HG02678 (cell line): Measurements from ENCODE around the gene ARL2.
"Not testable (repeated sequence)": the region's sequence is repeated elsewhere in the genome, so short reads cannot be mapped to it uniquely, and the experiment has no call there.

Source experiments
- ATAC-seq: cut with Tn5 transposase; IDR thresholded peaks from one replicate; pipeline ENCODE4 v1.9.1; 2021; ENCODE audit warnings: mild to moderate bottlenecking, moderate library complexity; ENCODE audit not compliant: unreplicated experiment

Gene ARL2

DNA sequence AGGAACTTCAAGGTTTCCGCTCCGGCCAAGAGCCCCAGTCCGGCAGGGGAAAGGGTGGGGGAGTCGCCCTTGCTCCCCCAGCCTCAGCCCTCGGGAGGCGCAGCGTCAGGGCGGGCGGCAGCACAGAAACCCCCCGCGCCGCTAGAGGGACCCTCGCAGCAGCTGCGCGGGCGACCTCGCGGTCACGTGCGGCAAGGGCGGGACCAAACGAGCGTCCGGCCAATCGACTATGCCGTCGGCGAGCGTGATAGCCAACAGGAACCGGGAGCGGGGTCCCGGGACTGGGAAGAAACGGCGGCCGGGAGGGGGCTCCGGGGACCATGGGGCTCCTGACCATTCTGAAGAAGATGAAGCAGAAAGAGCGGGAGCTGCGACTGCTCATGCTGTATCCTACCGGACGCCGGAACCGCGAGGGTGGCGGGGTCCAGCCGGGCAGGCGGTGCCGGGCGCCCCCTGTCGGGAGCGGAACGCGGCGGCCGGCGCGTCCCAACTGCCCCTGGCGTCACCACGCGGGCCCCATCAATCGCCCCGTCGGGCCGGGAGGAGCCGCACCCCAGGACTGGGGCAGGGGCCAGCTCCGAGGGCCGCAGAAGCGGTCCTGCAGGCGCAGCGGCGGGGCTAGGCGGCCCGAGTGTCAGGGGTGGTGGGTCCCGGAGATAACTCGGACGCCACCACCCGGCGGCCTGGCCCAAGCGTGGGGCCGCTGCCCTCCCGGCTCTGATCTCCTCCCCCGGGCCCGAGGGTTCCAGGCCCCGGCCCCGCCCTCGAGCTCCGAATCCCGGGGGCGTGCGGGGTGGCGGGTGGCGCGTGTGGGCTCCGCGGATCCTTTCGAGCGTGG, at the start of gene ARL2:
Gene ARL2, plus strand, starts transcription at position 273 of the 838 bp plus-strand sequence. Its CDS starts 48 bp downstream, at position 321.
- peak; percentile 80 for ATAC-seq

DNA sequence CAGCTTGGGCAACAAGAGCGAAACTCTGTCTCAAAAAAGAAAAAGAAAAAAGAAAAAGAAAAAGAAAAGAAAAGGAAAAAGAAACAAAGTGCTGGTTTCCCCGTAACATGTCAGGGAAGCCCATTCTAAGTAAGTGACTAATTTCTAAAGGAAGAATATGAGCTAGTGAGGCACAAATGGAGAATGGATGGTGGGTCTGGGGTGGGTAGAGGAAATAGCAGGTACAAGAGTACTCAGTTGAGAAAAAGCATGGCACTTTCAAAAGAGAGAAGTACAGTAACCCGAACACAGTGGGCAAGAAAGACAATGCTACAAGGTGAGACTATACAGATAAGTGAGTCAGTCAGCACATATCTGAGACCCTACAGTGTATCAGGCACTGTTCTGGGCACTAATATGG, 46.6 kb upstream of the ARL2 start:
- ATAC-seq: no peak

DNA sequence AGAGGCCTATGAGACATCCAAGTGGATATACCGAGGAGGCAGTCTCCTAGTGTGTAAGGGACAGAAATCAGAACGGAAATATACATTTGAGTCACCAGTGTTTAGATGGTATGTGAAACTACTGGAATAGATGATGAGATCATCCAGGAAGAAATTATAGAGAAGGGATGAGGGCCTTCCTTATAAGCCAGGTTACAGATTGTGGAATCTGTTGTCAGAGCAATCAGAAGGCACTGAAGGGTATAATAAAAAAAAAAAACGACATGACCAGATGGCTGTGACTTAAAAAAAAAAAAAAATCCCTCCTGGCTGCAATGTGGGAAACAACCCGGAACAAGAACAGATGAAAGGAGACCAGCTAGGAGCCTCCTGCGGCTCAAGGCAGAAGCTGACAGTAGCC, 44.8 kb upstream of the ARL2 start:
- no peak for ATAC-seq

DNA sequence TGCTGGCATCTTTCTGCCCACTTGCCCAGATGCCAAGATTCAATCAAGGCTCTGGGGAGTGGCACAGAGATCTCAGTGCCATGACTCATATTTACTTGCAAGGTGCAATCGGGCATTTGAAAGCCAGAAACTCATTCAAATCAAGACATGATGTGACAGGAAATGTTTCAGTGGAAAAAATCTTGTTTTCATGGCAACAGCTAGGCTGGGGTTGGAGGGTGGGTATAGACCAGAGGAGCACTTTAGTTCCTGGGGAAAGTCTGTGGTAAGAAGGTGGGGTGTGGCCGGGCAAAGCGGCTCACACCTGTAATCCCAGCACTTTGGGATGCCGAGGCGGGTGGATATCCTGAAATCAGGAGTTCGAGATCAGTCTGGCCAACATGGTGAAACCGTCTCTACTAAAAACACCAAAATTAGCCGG, 43.2 kb upstream of the ARL2 start:
- no peak for ATAC-seq

DNA sequence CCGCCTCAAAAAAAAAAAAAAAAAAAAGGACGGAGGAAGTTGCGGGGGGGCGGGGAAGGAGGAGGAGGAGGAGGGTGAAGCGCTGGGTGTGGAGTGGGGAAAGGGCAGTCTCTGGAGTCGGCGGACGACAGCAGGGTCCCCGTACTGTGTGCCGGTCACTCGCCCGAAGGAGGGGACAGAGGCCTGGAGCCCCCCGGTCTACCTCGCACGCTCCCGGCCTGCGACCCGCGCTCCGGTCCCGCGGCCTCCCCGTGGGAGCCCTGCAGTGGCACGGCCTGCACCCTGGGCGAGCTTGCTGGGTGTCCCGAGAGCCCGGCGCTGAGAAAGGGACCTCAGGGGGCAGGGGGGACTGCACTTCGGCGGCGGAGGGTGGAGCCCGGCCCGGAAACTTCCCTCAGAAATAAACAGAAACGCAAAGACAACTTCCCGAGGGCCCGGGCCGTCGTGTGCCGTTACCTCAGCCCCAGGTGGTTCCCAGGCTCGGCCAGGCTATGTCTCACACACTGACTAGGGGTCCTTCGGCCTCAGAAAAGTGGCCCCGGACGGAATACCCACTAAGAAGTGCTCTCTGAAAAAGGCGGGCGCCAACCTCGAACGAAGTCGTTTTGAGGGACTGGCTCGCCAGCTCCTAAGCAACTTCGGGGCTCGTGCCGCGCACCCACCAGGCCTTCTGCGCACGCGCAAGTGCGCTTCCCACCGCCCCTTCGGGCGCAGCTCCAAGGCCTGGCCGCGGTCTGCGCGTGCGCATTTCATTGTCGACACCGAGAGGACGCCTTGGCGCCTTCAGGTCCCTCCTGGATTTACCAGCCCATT, 42.3 kb upstream of the ARL2 start, which contains the start of gene MAJIN:
Gene MAJIN, minus strand, starts transcription at position 688 of the 813 bp plus-strand sequence. CDS start 12,703 bp downstream, outside the sequence.
- no peak for ATAC-seq

DNA sequence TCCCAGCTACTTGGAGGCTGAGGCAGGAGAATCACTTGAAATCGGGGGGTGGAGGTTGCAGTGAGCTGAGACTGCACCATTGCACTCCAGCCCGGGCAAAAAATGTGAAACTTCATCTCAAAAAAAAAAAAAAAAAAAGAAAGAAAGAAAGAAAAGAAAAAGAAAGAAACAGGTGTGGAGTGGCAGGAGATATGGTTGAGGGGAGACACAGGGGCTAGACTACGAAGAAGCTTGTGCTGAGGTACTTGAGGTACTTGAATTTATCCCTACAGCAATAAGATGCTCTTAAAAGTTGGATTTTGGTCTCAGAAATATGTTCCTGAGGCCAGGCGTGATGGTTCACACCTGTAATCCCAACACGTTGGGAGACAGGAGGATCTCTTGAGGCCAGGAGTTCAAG, 39.8 kb upstream of the ARL2 start:
- ATAC-seq: no peak

DNA sequence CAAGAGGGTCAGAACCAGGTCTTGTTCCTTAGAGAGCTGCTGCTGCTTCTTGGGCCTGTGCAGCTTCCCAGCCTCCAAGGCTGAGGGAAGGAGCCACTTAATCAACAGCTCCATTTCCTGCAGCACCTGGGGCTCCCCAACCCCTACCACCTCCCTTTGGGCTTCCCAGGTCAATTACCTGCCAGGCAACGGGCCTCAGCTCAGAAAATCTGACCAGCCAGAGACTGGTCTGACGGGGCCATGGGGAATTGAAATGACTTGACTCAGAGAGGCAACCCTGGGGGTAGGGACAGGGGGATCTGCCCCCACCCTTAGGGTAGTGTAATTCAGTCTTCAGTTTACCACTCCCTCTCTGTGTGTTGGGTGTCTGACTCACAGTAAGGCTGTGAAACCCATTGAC, 37.3 kb upstream of the ARL2 start:
- no peak for ATAC-seq

DNA sequence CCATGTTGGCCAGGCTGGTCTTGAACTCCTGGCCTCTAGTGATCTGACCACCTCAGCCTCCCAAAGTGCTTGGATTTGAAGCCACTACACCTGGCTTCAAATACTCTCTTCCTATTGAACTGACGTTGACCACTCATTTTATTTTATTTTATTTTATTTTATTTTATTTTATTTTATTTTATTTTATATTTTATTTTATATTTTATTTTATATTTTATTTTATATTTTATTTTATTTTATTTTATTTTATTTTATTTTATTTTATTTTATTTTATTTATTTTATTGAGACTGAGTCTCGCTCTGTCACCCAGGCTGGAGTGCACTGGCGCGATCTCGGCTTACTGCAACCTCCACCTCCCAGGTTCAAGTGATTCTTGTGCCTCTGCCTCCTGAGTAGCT, 30.6 kb upstream of the ARL2 start:
- not testable (repeated sequence) for ATAC-seq

DNA sequence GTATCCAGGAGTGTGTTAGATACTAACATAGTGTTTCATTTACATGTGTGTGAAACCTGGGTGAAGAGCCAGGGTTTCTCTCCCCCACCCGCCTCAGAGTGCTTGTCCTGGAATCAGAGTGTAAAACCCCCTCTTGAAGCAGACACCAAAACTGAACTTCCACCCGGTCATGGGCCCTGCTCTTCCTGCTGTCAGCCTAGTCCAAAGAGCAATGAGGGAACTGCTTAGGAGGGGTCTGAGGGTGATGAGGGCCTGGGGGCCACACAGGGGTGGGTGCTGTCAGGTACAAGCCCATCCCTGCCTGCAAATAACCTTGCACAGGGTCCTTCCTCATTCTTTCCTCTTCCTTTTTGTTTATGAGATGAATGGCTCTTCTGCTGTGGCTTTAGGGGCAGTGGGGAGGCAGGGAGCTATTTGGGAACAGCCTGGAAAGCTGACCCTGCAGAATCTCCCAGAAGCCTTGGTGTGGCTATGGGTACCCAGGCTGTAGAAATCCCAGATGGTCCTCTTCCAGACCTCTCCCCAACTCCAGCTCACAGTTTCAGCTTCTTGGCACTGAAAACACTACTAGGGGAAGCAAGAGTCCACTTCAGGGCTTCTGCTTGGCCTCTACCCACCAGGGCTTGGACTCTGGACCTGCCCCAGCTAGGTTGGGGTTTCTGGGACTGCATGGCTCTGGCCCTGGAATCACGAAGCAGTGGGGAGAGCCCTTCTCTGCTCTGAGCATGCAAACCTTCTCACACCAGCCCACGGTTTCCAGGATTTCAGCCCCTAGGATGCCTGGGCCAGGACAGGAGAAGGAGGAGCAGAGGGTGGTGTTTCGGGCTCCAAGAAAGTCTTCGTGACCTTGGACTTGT, 25.7 kb upstream of the ARL2 start:
- ATAC-seq: no peak

DNA sequence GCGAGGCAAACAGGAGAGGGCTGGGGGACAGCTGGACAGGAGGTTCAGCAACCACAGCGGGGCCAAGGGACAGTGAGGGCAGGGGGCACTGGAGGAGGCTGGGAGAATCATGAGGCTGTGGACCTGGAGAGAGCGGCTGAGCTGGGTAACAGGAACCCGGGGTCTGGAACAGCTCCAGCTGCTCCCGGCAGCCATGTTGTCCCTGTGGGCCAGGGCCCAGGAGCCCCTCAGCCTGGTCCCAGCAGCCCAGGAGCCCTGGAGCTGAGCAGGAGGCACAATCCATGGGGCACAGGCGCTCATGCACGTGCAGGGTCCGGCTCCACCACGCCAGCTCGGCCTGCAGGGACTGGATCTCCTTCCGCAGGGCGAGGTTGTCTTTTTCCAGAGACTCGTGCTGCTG, 24.5 kb upstream of the ARL2 start:
- ATAC-seq: no peak

DNA sequence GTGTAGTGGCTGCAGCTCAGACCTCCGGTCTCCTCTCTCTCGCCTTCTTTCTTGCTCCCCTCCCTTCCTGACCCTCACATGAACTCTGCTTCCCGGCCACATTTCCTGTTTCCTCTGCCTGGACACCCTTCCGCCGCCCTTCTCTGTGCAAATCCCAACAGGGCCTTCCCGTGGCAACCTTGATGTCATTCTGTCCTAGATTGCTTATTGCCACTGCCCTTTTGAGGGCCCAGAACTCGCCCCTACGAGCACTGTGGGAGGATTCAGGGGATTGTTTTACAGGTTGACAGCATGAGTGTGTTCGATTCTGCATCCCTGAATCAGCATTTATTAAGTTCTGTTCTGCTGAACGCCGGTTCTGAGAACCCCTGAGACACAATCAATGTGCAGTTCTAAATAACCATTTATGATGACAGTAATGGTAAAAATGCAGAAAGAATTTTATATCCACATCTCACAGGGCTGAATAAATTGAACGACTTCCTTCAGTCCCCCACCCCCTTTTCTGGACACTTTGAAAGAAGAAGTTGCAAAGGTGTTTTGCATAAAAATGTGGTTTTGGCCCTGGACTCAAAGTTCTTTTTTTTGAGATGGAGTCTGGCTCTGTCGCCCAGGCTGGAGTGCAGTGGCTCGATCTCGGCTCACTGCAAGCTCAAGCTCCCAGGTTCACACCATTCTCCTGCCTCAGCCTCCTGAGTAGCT, 23.6 kb upstream of the ARL2 start:
- no peak for ATAC-seq

DNA sequence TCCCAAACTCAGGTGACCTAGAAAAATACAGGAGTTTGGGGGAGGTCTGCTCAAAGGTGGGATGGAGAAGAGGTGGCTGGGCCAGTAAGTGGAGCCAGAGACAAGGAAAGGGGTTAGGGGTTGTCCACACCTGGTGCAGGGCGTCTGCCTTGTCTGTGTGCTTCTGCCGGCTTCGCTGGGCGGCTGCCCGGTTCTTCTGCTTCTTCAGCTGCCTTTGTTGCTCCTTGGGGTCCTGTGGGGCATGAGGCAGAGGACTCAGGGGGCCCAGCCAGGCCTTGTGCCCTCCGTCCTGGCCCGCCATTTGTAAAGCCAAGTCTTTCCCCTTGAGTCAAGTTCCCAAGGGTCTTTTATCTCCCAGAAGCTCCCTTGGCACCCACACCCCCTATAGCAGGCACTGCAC, 19.6 kb upstream of the ARL2 start:
- no peak for ATAC-seq

DNA sequence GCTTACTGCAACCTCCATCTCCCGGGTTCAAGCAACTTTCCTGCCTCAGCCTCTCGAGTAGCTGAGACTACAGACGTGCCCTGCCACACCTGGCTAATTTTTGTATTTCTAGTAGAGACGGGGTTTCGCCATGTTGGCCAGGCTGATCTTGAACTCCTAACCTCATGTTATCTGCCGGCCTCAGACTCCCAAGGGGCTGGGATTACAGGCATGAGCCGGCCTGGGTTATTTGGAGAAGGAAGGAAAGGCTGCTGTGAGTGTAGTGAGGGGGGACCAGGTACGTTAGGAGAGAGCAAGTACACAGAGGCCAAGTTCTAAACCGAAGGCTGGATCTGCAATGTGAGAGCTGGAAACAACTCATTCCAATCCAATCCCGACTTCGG, 17.6 kb upstream of the ARL2 start:
- no peak for ATAC-seq

DNA sequence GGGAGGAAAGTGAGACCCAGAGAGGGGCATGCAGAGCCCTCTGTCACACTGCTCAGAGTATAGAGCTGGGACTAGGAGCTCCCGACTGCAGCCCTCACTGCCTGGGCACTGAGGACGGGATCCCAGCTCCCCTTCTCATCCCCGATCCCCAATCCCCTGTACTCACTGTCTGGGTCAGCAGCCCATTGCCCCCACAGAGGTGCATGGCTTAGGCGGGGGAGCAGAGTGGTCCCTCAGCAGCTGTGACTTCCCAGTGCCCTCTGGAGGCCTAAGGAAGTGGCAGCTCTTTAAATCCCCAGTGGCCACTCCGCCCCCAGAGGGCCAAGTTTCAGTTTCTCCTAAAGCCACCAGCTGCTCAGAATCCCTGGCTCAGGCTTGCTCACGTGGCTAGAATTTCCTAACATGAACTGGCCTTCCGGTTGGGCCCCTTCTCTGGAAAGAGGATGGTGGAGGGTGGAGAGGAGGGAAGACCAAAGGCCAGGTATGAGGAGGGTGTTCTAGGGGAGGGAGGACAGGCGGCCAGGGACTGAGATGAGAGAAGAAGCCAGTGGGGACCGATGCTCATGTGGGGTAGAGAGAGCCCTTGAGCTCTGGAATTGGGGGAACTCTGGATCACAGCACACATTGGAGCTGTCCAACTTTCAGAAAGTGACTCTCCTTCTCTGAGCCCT, 17.1 kb upstream of the ARL2 start, which contains the start of gene BATF2:
Gene BATF2, minus strand, starts transcription at position 262 of the 671 bp plus-strand sequence. Its CDS starts 57 bp downstream, at position 205.
- no peak for ATAC-seq

DNA sequence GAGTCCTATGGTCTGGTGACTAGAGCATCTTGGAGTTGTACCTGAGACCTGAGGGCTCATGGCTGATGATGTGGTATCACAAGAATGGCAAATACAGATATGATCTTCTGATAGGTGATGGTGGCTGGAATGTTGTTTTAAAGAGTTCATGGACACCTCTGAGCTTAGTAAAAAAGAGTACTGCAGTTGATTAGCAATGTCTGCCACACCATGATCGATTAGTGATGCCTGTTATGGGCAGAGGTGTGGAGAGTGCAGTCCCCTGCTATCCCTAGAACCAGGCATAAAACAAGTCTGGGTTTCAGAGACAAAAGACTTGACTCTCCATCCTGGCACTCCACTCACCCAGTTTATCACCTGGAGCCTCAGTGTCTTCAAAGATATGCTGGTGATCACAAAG, 15.8 kb upstream of the ARL2 start:
- ATAC-seq: no peak

DNA sequence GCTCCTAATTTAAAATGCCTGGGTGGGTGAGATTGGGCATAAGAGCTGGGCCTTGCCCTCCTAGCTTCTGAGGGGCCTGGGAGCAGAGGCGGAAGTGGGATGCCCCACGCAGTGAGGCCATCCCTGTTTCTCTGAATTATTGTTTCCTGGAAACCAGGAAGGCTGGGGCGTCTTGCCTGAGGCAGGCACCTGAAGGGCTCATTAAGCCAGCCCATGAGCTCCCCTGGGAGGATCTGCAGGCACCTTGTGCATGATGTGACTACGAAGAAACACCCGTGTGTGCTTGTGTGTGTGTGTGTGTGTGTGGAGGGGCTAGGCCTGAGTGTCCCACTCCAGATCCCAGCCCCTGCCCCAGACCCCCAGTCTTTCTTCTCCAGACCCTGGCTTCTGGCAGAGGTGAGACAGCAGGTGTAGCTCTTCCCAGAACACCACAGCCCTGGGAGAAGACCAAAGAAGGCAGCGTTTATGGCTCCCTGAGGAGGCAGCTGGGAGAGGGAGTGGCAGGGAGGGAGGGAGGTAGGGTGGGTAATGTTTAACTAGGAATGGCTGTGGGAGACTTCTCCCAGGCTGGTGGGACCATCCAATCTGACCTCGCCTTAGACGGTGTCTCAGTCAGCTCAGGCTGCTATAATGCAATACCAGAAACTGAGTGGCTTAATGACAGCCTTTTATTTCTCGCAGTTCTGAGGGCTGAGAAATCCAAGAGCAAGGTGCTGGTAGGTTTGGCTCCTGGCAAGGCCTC, 15.1 kb upstream of the ARL2 start:
- ATAC-seq: no peak

DNA sequence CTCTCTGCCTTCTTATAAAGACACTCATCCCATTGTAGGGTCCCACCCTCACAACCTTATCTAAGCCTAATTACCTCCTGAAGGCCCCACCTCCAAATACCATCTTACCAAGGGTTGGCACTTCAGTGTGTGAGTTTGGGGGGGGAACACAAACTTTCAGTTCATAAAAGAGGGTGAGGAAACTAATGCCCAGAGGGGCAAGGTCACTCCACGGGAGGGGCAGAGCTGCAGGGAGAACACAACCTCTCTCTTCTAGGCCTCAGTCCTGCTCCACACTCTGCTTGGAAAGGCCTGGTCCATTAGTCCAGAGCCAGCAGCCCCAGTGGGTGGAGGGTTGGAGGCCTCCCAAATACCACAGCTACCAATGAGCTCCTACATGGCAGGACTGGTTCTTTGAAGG, 14.5 kb upstream of the ARL2 start:
- ATAC-seq: no peak

DNA sequence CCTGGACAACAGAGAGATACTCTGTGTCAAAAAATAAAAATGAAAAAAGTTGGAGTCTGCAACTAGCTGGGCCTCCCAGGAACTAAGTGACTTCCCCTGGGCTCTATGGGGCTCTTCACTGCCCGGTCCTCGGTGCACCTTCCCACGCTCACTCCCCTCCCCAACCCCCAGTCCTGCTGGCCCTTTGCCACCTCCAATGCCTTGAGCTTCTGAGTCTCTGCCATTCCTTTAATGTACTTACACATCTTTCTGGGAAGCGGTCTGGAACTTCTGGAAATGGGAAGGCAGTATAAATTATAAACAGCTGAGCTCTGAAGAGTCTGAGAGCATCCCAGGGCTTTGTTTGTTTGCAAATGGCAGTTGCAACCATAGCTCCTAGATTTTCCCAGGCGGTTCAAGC, 11.3 kb upstream of the ARL2 start:
- no peak for ATAC-seq

DNA sequence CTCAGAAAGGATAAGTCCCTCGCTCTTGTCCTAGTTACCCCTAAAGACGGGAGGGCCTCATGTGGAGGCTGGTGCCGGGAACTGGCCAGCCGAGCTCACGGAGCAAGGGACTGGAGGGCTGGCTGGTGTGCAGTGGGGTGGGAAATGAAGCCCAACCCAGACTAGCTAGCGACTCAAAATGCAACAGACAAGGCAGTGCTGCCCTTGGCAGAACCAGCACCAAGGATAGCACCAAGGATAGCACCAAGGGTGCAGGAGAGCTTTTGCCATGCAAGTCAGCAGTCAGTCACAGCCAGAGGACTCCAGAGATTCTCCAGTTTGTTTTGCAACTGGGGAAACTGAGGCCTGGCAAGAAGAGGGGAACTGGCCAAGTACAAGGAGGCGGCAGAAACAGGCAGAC, 10.7 kb upstream of the ARL2 start:
- no peak for ATAC-seq
